A673 (cell line): ENCODE measurements around the gene TMEM150A. TPM values are rescaled to one million over a fixed set of nuclear protein-coding genes. Genes with fewer than 3 reads are reported as not detected.
"Not testable (repeated sequence)": the region's sequence is repeated elsewhere in the genome, so short reads cannot be mapped to it uniquely, and the experiment has no call there.

ENCODE experiments used
- BruUV-seq: library from RNA; stranded (reverse); fragments of 400-500 nt; replicated peaks from 2 replicates; lab custom pipeline; 2021; lab: Mats Ljungman, UMichigan
- CTCF ChIA-PET: fragments of 300-600 bp; sonication (Branson Sonifier 250); formaldehyde crosslinking; loops from one replicate; lab custom pipeline; 2022; ENCODE audit warnings: antibody characterized with exemption; lab: Charles Lee
- POLR2A ChIA-PET: fragments of 300-600 bp; sonication (Branson Sonifier 250); formaldehyde crosslinking; loops from one replicate; lab custom pipeline; 2022; ENCODE audit warnings: antibody characterized with exemption; ENCODE audit not compliant: low non-redundant PET; lab: Charles Lee
- DNase-seq: peaks from one replicate; pipeline ENCODE4 v3.0.0-alpha.2; 2015; ENCODE audit warnings: low spot score
- H3K27ac ChIP-seq: fragments of 200-600 bp; sonication (generic); 2 replicates; pipeline ENCODE4 v1.5.1; 2016; ENCODE audit warnings: mixed run types, low read depth, mild to moderate bottlenecking, mixed read lengths, antibody characterized with exemption, low read length; ENCODE audit not compliant: poor library complexity, severe bottlenecking
- H3K27me3 ChIP-seq: fragments of 200-600 bp; sonication (generic); replicated peaks from 2 replicates; pipeline ENCODE4 v1.6.1; 2017; ENCODE audit warnings: mixed run types, low read depth, mild to moderate bottlenecking, mixed read lengths, antibody characterized with exemption, low read length; ENCODE audit not compliant: insufficient read depth, poor library complexity
- H3K36me3 ChIP-seq: fragments of 200-600 bp; sonication (generic); 2 replicates; pipeline ENCODE4 v1.6.1; 2016; ENCODE audit warnings: mixed run types, mild to moderate bottlenecking, mixed read lengths, antibody characterized with exemption, low read length; ENCODE audit not compliant: insufficient read depth, poor library complexity, severe bottlenecking
- H3K4me1 ChIP-seq: fragments of 200-600 bp; sonication (generic); 2 replicates; pipeline ENCODE4 v1.6.1; 2017; ENCODE audit warnings: mixed run types, mild to moderate bottlenecking, mixed read lengths, antibody characterized with exemption, low read length; ENCODE audit not compliant: insufficient read depth, poor library complexity, severe bottlenecking
- H3K4me3 ChIP-seq: fragments of 200-600 bp; sonication (generic); 2 replicates; pipeline ENCODE4 v1.5.1; 2016; ENCODE audit warnings: low read depth, mixed run types, mild to moderate bottlenecking, mixed read lengths, low read length; ENCODE audit not compliant: poor library complexity, severe bottlenecking
- H3K9me3 ChIP-seq: fragments of 200-600 bp; sonication (generic); 2 replicates; pipeline ENCODE4 v1.6.1; 2016; ENCODE audit warnings: mixed run types, low read depth, mild to moderate bottlenecking, mixed read lengths, antibody characterized with exemption, low read length; ENCODE audit not compliant: poor library complexity, severe bottlenecking
- EZH2 ChIP-seq: fragments of 200-600 bp; sonication (generic); IDR thresholded peaks from 2 replicates; pipeline ENCODE4 v1.6.1; 2017; ENCODE audit warnings: borderline replicate concordance, low read depth, mild to moderate bottlenecking, mixed read lengths, antibody characterized with exemption, low read length; ENCODE audit not compliant: poor library complexity, severe bottlenecking
- intact Hi-C: fragments of 100-400 bp; cut with micrococcal nuclease; formaldehyde crosslinking; loops from one replicate; pipeline ENCODE4 v1.10.0; 2022; ENCODE audit not compliant: unreplicated experiment
- total RNA-seq: library from RNA; stranded (reverse); gene quantifications from 2 replicates; pipeline ENCODE4 v1.2.3, GENCODE V29; 2021
- TF ChIP-seq, protein P1 (sequence below): fragments of 300-800, 200-600 bp; sonication (generic); conservative IDR thresholded peaks from 2 replicates; pipeline ENCODE4 v1.5.1; 2017; ENCODE audit warnings: low read depth, mild to moderate bottlenecking, antibody characterized with exemption, low read length, moderate library complexity, mixed read lengths

TMEM150A gene
- total RNA-seq, 1 experiment from 2014 or later: 6.6 TPM

DNA sequence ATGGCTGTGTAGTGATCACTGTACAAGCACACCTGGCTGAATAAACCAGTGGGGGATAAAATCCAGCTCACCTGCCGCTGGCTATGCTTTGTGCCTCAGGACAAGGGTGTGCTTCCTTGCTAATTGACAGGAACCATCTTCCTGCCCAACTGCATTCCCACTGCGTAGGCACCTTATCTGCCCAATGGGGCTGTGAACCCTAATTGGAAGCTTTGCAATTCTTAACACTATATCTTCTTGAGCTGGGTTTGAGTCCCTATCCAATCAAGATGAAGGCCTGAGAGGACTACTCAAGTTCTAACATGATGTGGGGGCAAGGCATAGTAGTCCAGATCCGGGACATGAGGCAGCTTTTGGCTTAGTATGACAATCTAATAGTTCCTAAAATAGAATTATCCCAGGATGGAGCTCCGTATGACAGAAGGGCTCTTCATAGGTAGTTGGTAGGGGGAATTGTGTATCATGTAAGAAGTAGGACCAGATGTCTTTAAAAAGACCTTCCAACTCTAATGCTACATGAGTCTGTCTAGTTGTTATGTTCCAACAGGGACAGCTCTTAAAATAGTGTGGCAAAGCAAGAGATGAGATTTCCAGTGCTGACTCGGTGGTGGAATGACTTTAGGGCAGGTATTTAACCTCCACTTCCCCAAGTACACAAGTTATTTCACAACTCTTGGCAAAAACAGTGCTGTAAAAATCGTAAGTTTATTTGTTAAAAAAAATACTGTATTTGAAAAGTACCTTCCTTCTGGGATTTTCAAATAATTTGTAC, 2.3 kb upstream of the TMEM150A start:
- POLR2A ChIA-PET: no interaction called here
- intact Hi-C loops: no loop called here
- peaks cover 11% of the 10 kb centered on the region for H3K4me1 ChIP-seq
- DNase-seq: no peak
- H3K27ac ChIP-seq: peak overlapping the region; percentile 47
- CTCF ChIA-PET: no interaction called here
- no peak overlapping the region for H3K4me3 ChIP-seq
- BruUV-seq: no TSS peak
- peaks cover 19% of the 10 kb centered on the region for H3K36me3 ChIP-seq
- no peaks in the 10 kb centered on the region for H3K9me3 ChIP-seq
- TF ChIP-seq, protein P1, sequence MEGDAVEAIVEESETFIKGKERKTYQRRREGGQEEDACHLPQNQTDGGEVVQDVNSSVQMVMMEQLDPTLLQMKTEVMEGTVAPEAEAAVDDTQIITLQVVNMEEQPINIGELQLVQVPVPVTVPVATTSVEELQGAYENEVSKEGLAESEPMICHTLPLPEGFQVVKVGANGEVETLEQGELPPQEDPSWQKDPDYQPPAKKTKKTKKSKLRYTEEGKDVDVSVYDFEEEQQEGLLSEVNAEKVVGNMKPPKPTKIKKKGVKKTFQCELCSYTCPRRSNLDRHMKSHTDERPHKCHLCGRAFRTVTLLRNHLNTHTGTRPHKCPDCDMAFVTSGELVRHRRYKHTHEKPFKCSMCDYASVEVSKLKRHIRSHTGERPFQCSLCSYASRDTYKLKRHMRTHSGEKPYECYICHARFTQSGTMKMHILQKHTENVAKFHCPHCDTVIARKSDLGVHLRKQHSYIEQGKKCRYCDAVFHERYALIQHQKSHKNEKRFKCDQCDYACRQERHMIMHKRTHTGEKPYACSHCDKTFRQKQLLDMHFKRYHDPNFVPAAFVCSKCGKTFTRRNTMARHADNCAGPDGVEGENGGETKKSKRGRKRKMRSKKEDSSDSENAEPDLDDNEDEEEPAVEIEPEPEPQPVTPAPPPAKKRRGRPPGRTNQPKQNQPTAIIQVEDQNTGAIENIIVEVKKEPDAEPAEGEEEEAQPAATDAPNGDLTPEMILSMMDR: no peak
- no peak for TF ChIP-seq EZH2
- no peaks in the 10 kb centered on the region for H3K27me3 ChIP-seq

DNA sequence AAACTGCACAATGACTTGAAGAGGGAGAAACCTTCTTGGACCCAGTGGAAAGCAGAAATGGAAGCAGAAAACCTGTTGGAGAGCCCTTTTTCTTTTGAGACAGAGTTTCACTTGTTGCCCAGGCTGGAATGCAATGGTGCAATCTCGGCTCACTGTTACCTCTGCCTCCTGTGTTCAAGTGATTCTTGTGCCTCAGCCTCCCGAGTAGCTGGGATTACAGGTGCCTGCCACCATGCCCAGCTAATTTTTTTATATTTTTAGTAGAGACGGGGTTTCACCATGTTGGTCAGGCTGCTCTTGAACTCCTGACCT, 1.6 kb upstream of the TMEM150A start:
- CTCF ChIA-PET: interaction anchor here (0.6 kb wide), 1 partner anchor 33 kb away, joined by 3 read pairs; no protein-coding TSS in a partner anchor
- H3K9me3 ChIP-seq, H3K27ac ChIP-seq, POLR2A ChIA-PET, intact Hi-C loops, H3K4me3 ChIP-seq, DNase-seq, BruUV-seq, H3K27me3 ChIP-seq: not testable (repeated sequence)
- H3K36me3 ChIP-seq: peaks cover 15% of the 10 kb centered on the region
- peaks cover 11% of the 10 kb centered on the region for H3K4me1 ChIP-seq

DNA sequence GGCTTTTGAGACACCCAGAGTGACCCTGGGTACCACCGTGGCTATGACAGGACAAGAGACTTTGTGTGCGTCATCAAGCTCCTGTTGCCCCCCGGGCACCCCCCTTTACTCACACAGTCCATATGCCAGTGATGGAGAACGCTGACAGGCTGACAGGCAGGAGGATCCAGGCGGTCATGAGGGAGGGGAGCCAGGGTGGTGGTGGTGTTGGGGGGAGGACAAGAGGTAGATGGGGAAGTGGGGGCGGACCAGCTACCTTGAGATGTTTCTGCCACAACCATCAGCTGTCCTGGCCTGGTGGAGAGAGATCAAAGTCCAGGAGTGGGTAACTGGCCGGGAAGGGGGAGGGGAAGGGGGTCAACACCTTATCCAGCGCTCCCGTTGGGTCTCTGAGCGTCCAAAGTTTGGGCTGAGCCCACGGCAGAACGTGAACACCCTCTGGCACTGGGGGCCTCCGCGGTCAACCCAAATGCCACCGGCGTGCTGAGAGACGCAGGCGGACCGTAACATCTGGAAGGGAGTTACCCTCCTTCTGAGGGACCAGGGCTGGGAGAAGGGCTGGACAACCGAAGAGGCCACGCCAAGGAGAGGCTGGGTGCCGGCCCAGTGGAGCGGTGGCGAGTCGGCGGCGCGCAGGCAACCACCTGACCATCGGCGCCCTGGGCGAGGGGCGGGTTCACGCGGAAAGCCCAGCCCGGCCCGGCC, 575 bp downstream of the TMEM150A start:
- DNase-seq: no peak
- Histone ChIP-seq H3K4me1 (peaks cover 11% of the 10 kb centered on the region), H3K27ac (peak overlapping the region; percentile 57), H3K27me3 (no peaks in the 10 kb centered on the region), H3K4me3 (peak overlapping the region; percentile 64), H3K9me3 (no peaks in the 10 kb centered on the region), H3K36me3 (peaks cover 14% of the 10 kb centered on the region)
- no peak for TF ChIP-seq EZH2
- TF ChIP-seq, protein P1: no peak
- POLR2A ChIA-PET: no interaction called here
- intact Hi-C loops: no loop called here
- no TSS peak for BruUV-seq
- CTCF ChIA-PET: no interaction called here
